ENCODE results near the gene AP2S1.
"Not testable (repeated sequence)": the region's sequence is repeated elsewhere in the genome, so short reads cannot be mapped to it uniquely, and the experiment has no call there.

The AP2S1 gene

GRCh38 chr19:46806656-46807055 is 44.0 kb downstream of the AP2S1 start:
- no peaks in the 10 kb centered on the region for H4K20me1 ChIP-seq (ENCODE audit: control insufficient read depth, insufficient read depth, low read depth, low read length)
- H3K36me3 ChIP-seq (ENCODE audit: control insufficient read depth, low read length): no peaks in the 10 kb centered on the region
- no peaks in the 10 kb centered on the region for H3K9me3 ChIP-seq (ENCODE audit: control insufficient read depth, insufficient read depth, low read length)
- H3K27ac ChIP-seq (ENCODE audit: low read depth, low read length): no peak overlapping the region
- no peaks in the 10 kb centered on the region for H3K4me1 ChIP-seq (ENCODE audit: control insufficient read depth, low read length)
- no peaks in the 10 kb centered on the region for H3F3A ChIP-seq (ENCODE audit: control insufficient read depth, insufficient read depth)
- no peak overlapping the region for H3K4me3 ChIP-seq (ENCODE audit: low read length)
- H3K4me2 ChIP-seq (ENCODE audit: low read length): no peak overlapping the region
- TF ChIP-seq EZH2phosphoT487 (IDR thresholded peaks at IDR 0.05; ENCODE audit: borderline replicate concordance, low read length): no peak
- TF ChIP-seq, protein P1, sequence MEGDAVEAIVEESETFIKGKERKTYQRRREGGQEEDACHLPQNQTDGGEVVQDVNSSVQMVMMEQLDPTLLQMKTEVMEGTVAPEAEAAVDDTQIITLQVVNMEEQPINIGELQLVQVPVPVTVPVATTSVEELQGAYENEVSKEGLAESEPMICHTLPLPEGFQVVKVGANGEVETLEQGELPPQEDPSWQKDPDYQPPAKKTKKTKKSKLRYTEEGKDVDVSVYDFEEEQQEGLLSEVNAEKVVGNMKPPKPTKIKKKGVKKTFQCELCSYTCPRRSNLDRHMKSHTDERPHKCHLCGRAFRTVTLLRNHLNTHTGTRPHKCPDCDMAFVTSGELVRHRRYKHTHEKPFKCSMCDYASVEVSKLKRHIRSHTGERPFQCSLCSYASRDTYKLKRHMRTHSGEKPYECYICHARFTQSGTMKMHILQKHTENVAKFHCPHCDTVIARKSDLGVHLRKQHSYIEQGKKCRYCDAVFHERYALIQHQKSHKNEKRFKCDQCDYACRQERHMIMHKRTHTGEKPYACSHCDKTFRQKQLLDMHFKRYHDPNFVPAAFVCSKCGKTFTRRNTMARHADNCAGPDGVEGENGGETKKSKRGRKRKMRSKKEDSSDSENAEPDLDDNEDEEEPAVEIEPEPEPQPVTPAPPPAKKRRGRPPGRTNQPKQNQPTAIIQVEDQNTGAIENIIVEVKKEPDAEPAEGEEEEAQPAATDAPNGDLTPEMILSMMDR (IDR thresholded peaks at IDR 0.05; ENCODE audit: low read depth, low read length, poor library complexity, severe bottlenecking): no peak
- no peaks in the 10 kb centered on the region for H3K79me2 ChIP-seq (ENCODE audit: control insufficient read depth, low read length)
- H3K27me3 ChIP-seq (ENCODE audit: control insufficient read depth, low read length): no peaks in the 10 kb centered on the region
- H3K9me2 ChIP-seq (replicated peaks; ENCODE audit: control insufficient read depth, low read length): no peaks in the 10 kb centered on the region

- H3F3A ChIP-seq (ENCODE audit: control insufficient read depth, insufficient read depth); H3K4me1 ChIP-seq (ENCODE audit: control insufficient read depth, low read length); H3K9me3 ChIP-seq (ENCODE audit: control insufficient read depth, insufficient read depth, low read length); H3K27ac ChIP-seq (ENCODE audit: low read depth, low read length); H3K36me3 ChIP-seq (ENCODE audit: control insufficient read depth, low read length); H3K4me3 ChIP-seq (ENCODE audit: low read length); H4K20me1 ChIP-seq (ENCODE audit: control insufficient read depth, insufficient read depth, low read depth, low read length); H3K27me3 ChIP-seq (ENCODE audit: control insufficient read depth, low read length); H3K9me2 ChIP-seq (replicated peaks; ENCODE audit: control insufficient read depth, low read length); H3K79me2 ChIP-seq (ENCODE audit: control insufficient read depth, low read length); H3K4me2 ChIP-seq (ENCODE audit: low read length): not testable (repeated sequence)
These were observed 46.2 kb downstream of the AP2S1 start for GRCh38 chr19:46804432-46804831.

DNA sequence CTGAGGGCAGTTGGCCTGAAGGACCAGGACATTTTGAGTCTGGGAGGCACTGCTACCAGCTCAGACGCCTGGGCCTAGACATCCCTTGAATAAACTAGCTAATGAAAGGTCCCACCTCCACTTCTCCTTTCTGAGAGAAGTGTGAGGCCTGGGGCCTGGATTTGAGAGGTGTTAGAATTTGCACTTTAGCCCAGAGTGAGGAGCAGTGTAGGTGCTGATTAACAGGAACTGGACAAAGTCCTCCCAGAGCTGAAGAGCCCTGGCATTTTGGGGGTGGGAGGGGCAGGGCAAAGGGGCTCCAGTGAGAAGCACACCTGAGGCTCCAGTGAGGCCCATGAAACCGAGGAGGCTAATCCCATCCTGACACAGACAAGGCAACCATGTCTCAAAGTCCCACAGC is 47.1 kb downstream of the AP2S1 start:
- Histone ChIP-seq H3F3A (ENCODE audit: control insufficient read depth, insufficient read depth) (no peaks in the 10 kb centered on the region), H3K36me3 (ENCODE audit: control insufficient read depth, low read length) (no peaks in the 10 kb centered on the region), H3K79me2 (ENCODE audit: control insufficient read depth, low read length) (no peaks in the 10 kb centered on the region), H3K4me2 (ENCODE audit: low read length) (no peak overlapping the region), H4K20me1 (ENCODE audit: control insufficient read depth, insufficient read depth, low read depth, low read length) (no peaks in the 10 kb centered on the region), H3K4me3 (ENCODE audit: low read length) (no peak overlapping the region), H3K27ac (ENCODE audit: low read depth, low read length) (no peak overlapping the region), H3K4me1 (ENCODE audit: control insufficient read depth, low read length) (no peaks in the 10 kb centered on the region), H3K27me3 (ENCODE audit: control insufficient read depth, low read length) (no peaks in the 10 kb centered on the region), H3K9me2 (replicated peaks; ENCODE audit: control insufficient read depth, low read length) (no peaks in the 10 kb centered on the region), H3K9me3 (ENCODE audit: control insufficient read depth, insufficient read depth, low read length) (no peaks in the 10 kb centered on the region)
- no peak for TF ChIP-seq EZH2phosphoT487 (IDR thresholded peaks at IDR 0.05; ENCODE audit: borderline replicate concordance, low read length)
- TF ChIP-seq, protein P1 (IDR thresholded peaks at IDR 0.05; ENCODE audit: low read depth, low read length, poor library complexity, severe bottlenecking): no peak

DNA sequence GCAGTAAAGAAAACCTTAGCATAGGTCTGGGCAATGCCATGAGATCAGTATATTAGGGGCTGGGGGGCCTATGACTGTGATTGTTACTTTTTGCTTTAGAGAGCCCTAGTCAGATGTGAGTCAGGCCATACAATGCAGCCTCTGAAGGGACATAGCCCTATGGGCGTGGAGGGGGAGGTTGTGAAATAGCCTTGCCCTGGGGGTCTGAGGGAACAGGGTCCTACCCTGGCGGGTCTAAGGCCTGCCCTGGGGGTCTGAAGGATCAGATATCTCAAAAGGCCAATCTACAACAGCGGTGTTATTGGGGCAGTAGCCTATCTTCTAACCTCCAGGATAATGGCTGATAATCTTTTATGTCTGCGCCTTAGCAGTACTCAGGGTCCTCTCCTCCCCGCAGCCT is 48.5 kb downstream of the AP2S1 start:
- TF ChIP-seq, protein P1 (IDR thresholded peaks at IDR 0.05; ENCODE audit: low read depth, low read length, poor library complexity, severe bottlenecking): no peak
- no peak for TF ChIP-seq EZH2phosphoT487 (IDR thresholded peaks at IDR 0.05; ENCODE audit: borderline replicate concordance, low read length)
- Histone ChIP-seq H3K9me3 (ENCODE audit: control insufficient read depth, insufficient read depth, low read length) (no peaks in the 10 kb centered on the region), H3K4me3 (ENCODE audit: low read length) (no peak overlapping the region), H3K27ac (ENCODE audit: low read depth, low read length) (no peak overlapping the region), H3K79me2 (ENCODE audit: control insufficient read depth, low read length) (no peaks in the 10 kb centered on the region), H4K20me1 (ENCODE audit: control insufficient read depth, insufficient read depth, low read depth, low read length) (no peaks in the 10 kb centered on the region), H3K4me2 (ENCODE audit: low read length) (no peak overlapping the region), H3K4me1 (ENCODE audit: control insufficient read depth, low read length) (no peaks in the 10 kb centered on the region), H3K9me2 (replicated peaks; ENCODE audit: control insufficient read depth, low read length) (no peaks in the 10 kb centered on the region), H3K27me3 (ENCODE audit: control insufficient read depth, low read length) (no peaks in the 10 kb centered on the region), H3F3A (ENCODE audit: control insufficient read depth, insufficient read depth) (no peaks in the 10 kb centered on the region), H3K36me3 (ENCODE audit: control insufficient read depth, low read length) (no peaks in the 10 kb centered on the region)

Measured in DOHH2 (cell line).